Calu3 (cell line): ENCODE results near the gene LMTK3. TPM values are rescaled to one million over a fixed set of nuclear protein-coding genes. Genes with fewer than 3 reads are reported as not detected.

ENCODE experiments used
- BruUV-seq: library from RNA; stranded (reverse); fragments of 400-500 nt; replicated peaks from 2 replicates; lab custom pipeline; 2021; lab: Mats Ljungman, UMichigan
- CTCF ChIA-PET: fragments of 300-600 bp; sonication (Branson Sonifier 250); formaldehyde crosslinking; loops from one replicate; lab custom pipeline; 2022; ENCODE audit warnings: antibody characterized with exemption; lab: Charles Lee
- DNase-seq: peaks from one replicate; pipeline ENCODE4 v3.0.0; 2022
- H3K27ac Mint-ChIP-seq: one replicate; pipeline ENCODE4 v1.8.0; 2022; ENCODE audit warnings: mixed read lengths; ENCODE audit not compliant: unreplicated experiment
- H3K27me3 Mint-ChIP-seq: one replicate; pipeline ENCODE4 v1.8.0; 2022; ENCODE audit warnings: mixed read lengths; ENCODE audit not compliant: unreplicated experiment
- H3K36me3 Mint-ChIP-seq: one replicate; pipeline ENCODE4 v1.8.0; 2022; ENCODE audit warnings: mild to moderate bottlenecking, moderate library complexity, mixed read lengths; ENCODE audit not compliant: insufficient read depth, unreplicated experiment
- H3K4me1 Mint-ChIP-seq: one replicate; pipeline ENCODE4 v1.8.0; 2022; ENCODE audit warnings: mild to moderate bottlenecking, low read depth, mixed read lengths; ENCODE audit not compliant: unreplicated experiment
- H3K4me3 Mint-ChIP-seq: one replicate; pipeline ENCODE4 v1.8.0; 2022; ENCODE audit warnings: mild to moderate bottlenecking, low read depth, moderate library complexity, mixed read lengths; ENCODE audit not compliant: unreplicated experiment
- H3K9me3 Mint-ChIP-seq: one replicate; pipeline ENCODE4 v1.8.0; 2022; ENCODE audit warnings: low read depth, mixed read lengths; ENCODE audit not compliant: unreplicated experiment
- intact Hi-C: fragments of 100-400 bp; cut with micrococcal nuclease; formaldehyde crosslinking; loops from one replicate; pipeline ENCODE4 v1.10.0; 2022; ENCODE audit not compliant: unreplicated experiment
- total RNA-seq: library from RNA; stranded (reverse); gene quantifications from 2 replicates; pipeline ENCODE4 v1.2.3, GENCODE V29; 2022
- TF ChIP-seq, protein P1 (sequence below): fragments of 200-600 bp; IDR thresholded peaks from one replicate; pipeline ENCODE4 v1.8.0; 2022; ENCODE audit warnings: antibody characterized with exemption; ENCODE audit not compliant: unreplicated experiment

Gene LMTK3
- total RNA-seq, 1 experiment from 2014 or later, result 1.0 TPM

DNA sequence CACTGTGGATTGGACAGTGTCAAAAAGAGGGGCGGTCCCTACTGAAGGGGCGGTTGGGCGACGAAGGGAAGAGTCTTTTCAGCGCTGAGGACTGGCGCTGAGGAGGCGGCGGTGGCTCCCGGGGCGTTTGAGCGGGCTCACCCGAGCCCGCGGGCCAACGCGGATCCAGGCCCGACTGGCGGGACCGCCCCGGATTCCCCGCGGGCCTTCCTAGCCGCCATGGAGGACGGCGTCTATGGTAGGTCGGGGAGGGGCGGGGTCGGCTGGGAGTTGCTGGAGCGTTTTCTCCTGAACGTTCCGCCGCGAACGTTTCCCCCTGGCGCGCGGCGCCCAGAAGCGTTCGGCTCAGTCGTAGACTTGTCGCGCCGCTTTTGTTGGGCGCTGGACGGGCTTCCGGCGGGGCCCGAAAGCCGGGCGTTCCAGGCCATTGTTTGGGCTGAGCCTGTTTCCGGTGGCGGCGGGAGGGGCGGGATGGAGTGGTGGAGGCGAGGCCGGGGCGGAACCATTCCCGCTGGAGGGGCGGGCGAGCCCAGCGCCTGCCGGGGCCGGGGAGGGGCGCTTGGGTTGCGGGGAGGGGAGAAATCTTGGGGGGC lies 42.2 kb downstream of the LMTK3 start, which contains the start of gene CYTH2:
Gene CYTH2, plus strand, starts transcription at position 81 of the 593 bp plus-strand sequence. Its CDS starts 139 bp downstream, at position 220.
- BruUV-seq, result no TSS peak
- intact Hi-C loops, result no loop called here
- H3K4me3 Mint-ChIP-seq, result peak within 1 kb of the TSS; percentile 80
- H3K36me3 Mint-ChIP-seq, result peaks cover 82% of the 10 kb centered on the region
- no peaks in the 10 kb centered on the region for H3K27me3 Mint-ChIP-seq
- TF ChIP-seq, protein P1, sequence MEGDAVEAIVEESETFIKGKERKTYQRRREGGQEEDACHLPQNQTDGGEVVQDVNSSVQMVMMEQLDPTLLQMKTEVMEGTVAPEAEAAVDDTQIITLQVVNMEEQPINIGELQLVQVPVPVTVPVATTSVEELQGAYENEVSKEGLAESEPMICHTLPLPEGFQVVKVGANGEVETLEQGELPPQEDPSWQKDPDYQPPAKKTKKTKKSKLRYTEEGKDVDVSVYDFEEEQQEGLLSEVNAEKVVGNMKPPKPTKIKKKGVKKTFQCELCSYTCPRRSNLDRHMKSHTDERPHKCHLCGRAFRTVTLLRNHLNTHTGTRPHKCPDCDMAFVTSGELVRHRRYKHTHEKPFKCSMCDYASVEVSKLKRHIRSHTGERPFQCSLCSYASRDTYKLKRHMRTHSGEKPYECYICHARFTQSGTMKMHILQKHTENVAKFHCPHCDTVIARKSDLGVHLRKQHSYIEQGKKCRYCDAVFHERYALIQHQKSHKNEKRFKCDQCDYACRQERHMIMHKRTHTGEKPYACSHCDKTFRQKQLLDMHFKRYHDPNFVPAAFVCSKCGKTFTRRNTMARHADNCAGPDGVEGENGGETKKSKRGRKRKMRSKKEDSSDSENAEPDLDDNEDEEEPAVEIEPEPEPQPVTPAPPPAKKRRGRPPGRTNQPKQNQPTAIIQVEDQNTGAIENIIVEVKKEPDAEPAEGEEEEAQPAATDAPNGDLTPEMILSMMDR, result no peak
- no peaks in the 10 kb centered on the region for H3K9me3 Mint-ChIP-seq
- peak; percentile 92 for DNase-seq
- H3K27ac Mint-ChIP-seq, result peak within 1 kb of the TSS; percentile 98
- H3K4me1 Mint-ChIP-seq, result peaks cover 11% of the 10 kb centered on the region
- CTCF ChIA-PET, result interaction anchor here (0.9 to 1.3 kb wide), 4 partner anchors 18 to 78 kb away, joined by 3 to 5 read pairs (median 3); partner anchors contain the start of gene KDELR1

DNA sequence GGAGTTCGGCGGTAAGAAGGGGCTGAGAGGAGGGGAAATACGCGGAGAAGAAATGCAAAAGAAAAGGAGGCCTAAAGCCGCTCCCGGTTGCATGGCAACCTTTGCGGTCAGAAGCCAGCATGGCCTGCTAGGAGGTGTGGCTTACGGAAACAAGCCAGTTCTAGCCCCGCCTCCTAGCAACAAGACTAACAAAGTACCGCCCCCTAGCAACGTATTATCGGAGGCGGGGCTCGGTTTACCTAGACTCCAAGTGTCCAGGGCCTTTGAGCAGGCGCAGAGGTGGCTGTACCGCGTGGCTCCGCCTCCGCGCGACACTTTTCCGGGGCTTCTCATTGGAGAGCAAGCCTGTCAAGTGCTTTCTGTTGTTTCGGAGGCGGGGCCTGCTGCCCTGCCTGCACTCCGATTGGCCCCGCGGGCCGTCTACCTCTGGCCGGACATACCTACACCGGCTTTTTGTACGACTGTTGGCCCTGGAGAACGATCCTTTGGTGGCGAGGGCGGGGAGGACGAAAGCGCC lies 42.8 kb downstream of the LMTK3 start:
- H3K4me1 Mint-ChIP-seq, result peaks cover 11% of the 10 kb centered on the region
- BruUV-seq, result no TSS peak
- TF ChIP-seq, protein P1, result no peak
- peaks cover 79% of the 10 kb centered on the region for H3K36me3 Mint-ChIP-seq
- H3K27me3 Mint-ChIP-seq, result no peaks in the 10 kb centered on the region
- H3K27ac Mint-ChIP-seq, result peak overlapping the region; percentile 98
- H3K4me3 Mint-ChIP-seq, result peak overlapping the region; percentile 80
- intact Hi-C loops, result no loop called here
- no peaks in the 10 kb centered on the region for H3K9me3 Mint-ChIP-seq
- CTCF ChIA-PET, result no interaction called here
- peak; percentile 99 for DNase-seq

GRCh38 chr19:48466561-48467325 lies 44.9 kb downstream of the LMTK3 start:
- DNase-seq, result no peak
- peaks cover under 1% of the 10 kb centered on the region for H3K4me1 Mint-ChIP-seq
- peak overlapping the region; percentile 38 for H3K27ac Mint-ChIP-seq
- H3K36me3 Mint-ChIP-seq, result peaks cover 73% of the 10 kb centered on the region
- intact Hi-C loops, result no loop called here
- BruUV-seq, result no TSS peak
- no peaks in the 10 kb centered on the region for H3K9me3 Mint-ChIP-seq
- H3K27me3 Mint-ChIP-seq, result no peaks in the 10 kb centered on the region
- no peak overlapping the region for H3K4me3 Mint-ChIP-seq
- TF ChIP-seq, protein P1, result no peak
- CTCF ChIA-PET, result interaction anchor here (0.7 kb wide), 2 partner anchors 19 to 319 kb away, joined by 3 read pairs; no protein-coding TSS in a partner anchor

DNA sequence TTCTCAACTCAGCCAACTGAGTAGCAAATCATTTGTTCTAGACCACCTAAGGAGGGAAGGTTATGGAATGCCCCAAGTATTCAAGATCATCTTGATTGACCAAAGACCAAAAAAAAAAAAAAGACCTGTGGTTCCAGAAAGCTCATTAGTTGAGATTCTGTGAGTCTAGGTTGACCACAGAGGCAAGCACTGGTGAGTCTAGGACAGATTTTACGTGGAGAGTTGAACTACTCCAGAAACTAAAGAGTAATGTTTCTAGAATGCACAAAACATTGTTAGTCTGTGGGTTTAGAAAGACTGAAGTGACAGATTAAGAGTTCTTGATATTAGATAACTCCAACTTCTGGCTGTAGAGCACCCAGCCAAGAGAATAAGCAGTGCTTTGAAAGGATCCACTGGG lies 46.4 kb downstream of the LMTK3 start:
- H3K4me1 Mint-ChIP-seq, result no peaks in the 10 kb centered on the region
- no peak overlapping the region for H3K27ac Mint-ChIP-seq
- H3K9me3 Mint-ChIP-seq, result no peaks in the 10 kb centered on the region
- no peak overlapping the region for H3K4me3 Mint-ChIP-seq
- H3K36me3 Mint-ChIP-seq, result peaks cover 65% of the 10 kb centered on the region
- intact Hi-C loops, result no loop called here
- BruUV-seq, result no TSS peak
- no peak for DNase-seq
- CTCF ChIA-PET, result interaction anchor here (0.7 kb wide), 1 partner anchor 123 kb away, joined by 3 read pairs; no protein-coding TSS in a partner anchor
- H3K27me3 Mint-ChIP-seq, result no peaks in the 10 kb centered on the region
- TF ChIP-seq, protein P1, result no peak
